ENCODE measurements around the gene SKI.

- TF ChIP-seq E2F4 (IDR thresholded peaks at IDR 0.05; ENCODE audit: low read depth, low read length) (no peak), STAT1 (conservative IDR thresholded peaks at IDR 0.05) (no peak), POLR2AphosphoS5 (IDR thresholded peaks at IDR 0.05; ENCODE audit: low read length) (no peak), RCOR1 (conservative IDR thresholded peaks at IDR 0.05; ENCODE audit: low read depth, low read length) (no peak), TCF12 (IDR thresholded peaks at IDR 0.05; ENCODE audit: low read depth, low read length) (no peak), SP1 (IDR thresholded peaks at IDR 0.05; ENCODE audit: low read depth, low read length) (no peak), PAX5 (IDR thresholded peaks at IDR 0.05; ENCODE audit: borderline replicate concordance, low read depth, low read length) (no peak), SREBF2 (IDR thresholded peaks at IDR 0.05; ENCODE audit: low read length) (no peak)
Measured at GRCh38 chr1:2229911-2230731, 2.0 kb downstream of the SKI start.
